HL-60 (cell line): ENCODE results near the gene SPRED3.
A peak's percentile ranks its signal among the peaks of the same experiment; 100 is the strongest.
"Not testable (repeated sequence)": the region's sequence is repeated elsewhere in the genome, so short reads cannot be mapped to it uniquely, and the experiment has no call there.

Source experiments
- DNase-seq, 2 experiments: peaks; one replicate each; pipeline ENCODE4 v3.0.0-alpha.2; 2010 to 2020; ENCODE audit warnings: low read depth in 1 of 2, low spot score in 1 of 2
- H3K27ac ChIP-seq: fragments of 250-450 bp; sonication (Bioruptor Pico); replicated peaks from 2 replicates; pipeline ENCODE4 v1.5.1; 2020; ENCODE audit warnings: mild to moderate bottlenecking, moderate library complexity
- H3K27me3 ChIP-seq: fragments of 250-450 bp; sonication (Bioruptor Pico); 2 replicates; pipeline ENCODE4 v1.5.1; 2021; ENCODE audit warnings: mild to moderate bottlenecking, moderate library complexity; ENCODE audit not compliant: insufficient read depth, poor library complexity, severe bottlenecking
- H3K4me3 ChIP-seq: replicated peaks from 2 replicates; pipeline ENCODE4 v1.5.1; 2011; ENCODE audit warnings: mild to moderate bottlenecking, control low read depth, low read length; ENCODE audit not compliant: insufficient read depth
- CTCF ChIP-seq: IDR thresholded peaks from one replicate; pipeline ENCODE4 v1.5.1; 2011; ENCODE audit warnings: low read length, control low read depth, inconsistent platforms; ENCODE audit not compliant: insufficient read depth
- GABPA ChIP-seq: IDR thresholded peaks from 2 replicates; pipeline ENCODE4 v1.6.1; 2012; ENCODE audit warnings: low read depth
- POLR2AphosphoS5 ChIP-seq: IDR thresholded peaks from 2 replicates; pipeline ENCODE4 v1.6.1; 2012; ENCODE audit warnings: low read depth
- SPI1 ChIP-seq: IDR thresholded peaks from 2 replicates; pipeline ENCODE4 v1.6.1; 2012; ENCODE audit warnings: low read depth, mild to moderate bottlenecking, borderline replicate concordance
- TF ChIP-seq, protein P1 (sequence below): IDR thresholded peaks from 2 replicates; pipeline ENCODE4 v1.6.1; 2012; ENCODE audit warnings: low read depth; ENCODE audit not compliant: insufficient replicate concordance

Gene SPRED3

GRCh38 chr19:38422438-38422837, 33.9 kb downstream of the SPRED3 start:
- no peaks in the 10 kb centered on the region for H3K27me3 ChIP-seq
- DNase-seq: no peak
- H3K27ac ChIP-seq: no peak overlapping the region
- TF ChIP-seq, protein P1, sequence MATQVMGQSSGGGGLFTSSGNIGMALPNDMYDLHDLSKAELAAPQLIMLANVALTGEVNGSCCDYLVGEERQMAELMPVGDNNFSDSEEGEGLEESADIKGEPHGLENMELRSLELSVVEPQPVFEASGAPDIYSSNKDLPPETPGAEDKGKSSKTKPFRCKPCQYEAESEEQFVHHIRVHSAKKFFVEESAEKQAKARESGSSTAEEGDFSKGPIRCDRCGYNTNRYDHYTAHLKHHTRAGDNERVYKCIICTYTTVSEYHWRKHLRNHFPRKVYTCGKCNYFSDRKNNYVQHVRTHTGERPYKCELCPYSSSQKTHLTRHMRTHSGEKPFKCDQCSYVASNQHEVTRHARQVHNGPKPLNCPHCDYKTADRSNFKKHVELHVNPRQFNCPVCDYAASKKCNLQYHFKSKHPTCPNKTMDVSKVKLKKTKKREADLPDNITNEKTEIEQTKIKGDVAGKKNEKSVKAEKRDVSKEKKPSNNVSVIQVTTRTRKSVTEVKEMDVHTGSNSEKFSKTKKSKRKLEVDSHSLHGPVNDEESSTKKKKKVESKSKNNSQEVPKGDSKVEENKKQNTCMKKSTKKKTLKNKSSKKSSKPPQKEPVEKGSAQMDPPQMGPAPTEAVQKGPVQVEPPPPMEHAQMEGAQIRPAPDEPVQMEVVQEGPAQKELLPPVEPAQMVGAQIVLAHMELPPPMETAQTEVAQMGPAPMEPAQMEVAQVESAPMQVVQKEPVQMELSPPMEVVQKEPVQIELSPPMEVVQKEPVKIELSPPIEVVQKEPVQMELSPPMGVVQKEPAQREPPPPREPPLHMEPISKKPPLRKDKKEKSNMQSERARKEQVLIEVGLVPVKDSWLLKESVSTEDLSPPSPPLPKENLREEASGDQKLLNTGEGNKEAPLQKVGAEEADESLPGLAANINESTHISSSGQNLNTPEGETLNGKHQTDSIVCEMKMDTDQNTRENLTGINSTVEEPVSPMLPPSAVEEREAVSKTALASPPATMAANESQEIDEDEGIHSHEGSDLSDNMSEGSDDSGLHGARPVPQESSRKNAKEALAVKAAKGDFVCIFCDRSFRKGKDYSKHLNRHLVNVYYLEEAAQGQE: no peak
- TF ChIP-seq SPI1 (no peak), CTCF (no peak), POLR2AphosphoS5 (no peak), GABPA (no peak)
- no peak overlapping the region for H3K4me3 ChIP-seq

- no peak for TF ChIP-seq POLR2AphosphoS5
- no peak for TF ChIP-seq CTCF
- TF ChIP-seq GABPA: no peak
- TF ChIP-seq SPI1: no peak
- TF ChIP-seq, protein P1: no peak
- H3K27ac ChIP-seq: no peak overlapping the region
- no peak overlapping the region for H3K4me3 ChIP-seq
These were observed 35.8 kb downstream of the SPRED3 start for GRCh38 chr19:38424272-38424671.

GRCh38 chr19:38425222-38425809, 36.8 kb downstream of the SPRED3 start:
- H3K27me3 ChIP-seq: no peaks in the 10 kb centered on the region
- DNase-seq: no peak
- peak overlapping the region; percentile 42 for H3K4me3 ChIP-seq
- TF ChIP-seq POLR2AphosphoS5: no peak
- H3K27ac ChIP-seq: peak overlapping the region; percentile 64

More at GRCh38 chr19:38424272-38424671, 35.8 kb downstream of the SPRED3 start:
- H3K27me3 ChIP-seq: no peaks in the 10 kb centered on the region
- no peak for DNase-seq

DNA sequence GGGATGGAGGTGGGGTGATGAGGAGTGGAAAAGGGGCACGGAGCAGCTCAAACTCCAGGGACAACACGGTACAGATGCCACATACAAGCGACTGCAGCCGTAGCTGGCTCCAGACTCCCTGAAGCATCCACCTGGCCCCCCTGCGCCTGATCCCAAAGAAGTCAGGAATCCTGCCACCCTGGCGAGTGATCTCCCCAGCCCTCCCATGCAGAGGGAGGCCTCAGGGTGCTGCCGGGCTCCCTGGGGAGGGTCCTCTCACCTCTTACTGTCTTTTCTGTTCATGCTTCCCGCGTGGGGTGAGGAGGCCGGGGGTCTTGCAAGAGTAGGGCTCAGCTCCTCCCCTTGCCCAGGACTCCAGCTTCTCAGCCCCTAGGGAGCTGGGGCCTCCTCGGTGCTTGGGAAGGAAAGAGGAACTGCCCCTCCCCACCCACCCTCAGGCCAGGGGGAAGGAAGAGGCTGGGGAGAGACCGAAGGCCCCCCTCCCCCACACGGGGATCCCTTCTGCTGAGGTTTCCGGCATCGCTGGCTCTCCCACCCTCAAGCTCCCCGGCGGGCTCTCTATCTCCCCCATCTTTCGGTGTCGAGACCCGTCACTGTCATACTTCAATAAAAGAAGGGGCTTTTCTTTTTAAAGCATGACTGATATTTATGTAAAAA, 37.4 kb downstream of the SPRED3 start, which contains the start of gene RASGRP4:
Gene RASGRP4, minus strand, starts transcription at position 410 of the 657 bp plus-strand sequence. Its CDS starts 128 bp downstream, at position 282.
- TF ChIP-seq CTCF: no peak
- TF ChIP-seq SPI1: peak; percentile 94
- TF ChIP-seq, protein P1: no peak
- no peak for TF ChIP-seq GABPA
- no peak for TF ChIP-seq POLR2AphosphoS5
- Histone ChIP-seq H3K27ac (peak within 1 kb of the TSS; percentile 64), H3K4me3 (peak within 1 kb of the TSS; percentile 42), H3K27me3 (no peaks in the 10 kb centered on the region)
- DNase-seq: peak; percentile 78 to 87

DNA sequence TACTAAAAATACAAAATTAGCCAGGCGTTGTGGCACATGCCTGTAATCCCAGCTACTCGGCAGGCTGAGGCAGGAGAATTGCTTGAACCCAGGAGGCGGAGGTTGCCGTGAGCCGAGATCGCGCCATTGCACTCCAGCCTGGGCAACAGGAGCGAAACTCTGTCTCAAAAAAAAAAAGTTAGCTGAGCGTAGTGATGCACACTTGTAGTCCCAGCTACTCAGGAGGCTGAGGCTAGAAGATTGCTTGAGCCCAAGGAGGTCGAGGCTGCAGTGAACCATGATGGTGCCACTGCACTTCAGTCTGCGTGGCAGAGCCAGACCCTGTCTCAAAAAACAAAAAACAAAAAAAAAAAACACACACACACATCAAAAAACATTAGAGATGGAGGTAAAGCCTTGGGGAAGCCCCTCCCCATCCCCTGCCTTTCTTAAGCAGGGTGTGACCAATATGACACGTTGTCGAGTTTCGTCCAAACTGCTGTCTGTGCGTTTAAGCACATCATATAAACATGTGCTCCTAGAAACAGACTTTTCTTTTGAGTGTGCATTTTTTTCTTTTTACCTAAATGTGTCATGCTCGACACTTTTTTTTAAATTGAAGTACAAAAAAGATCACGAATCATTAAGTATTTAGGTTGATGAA, 38.7 kb downstream of the SPRED3 start:
- not testable (repeated sequence) for DNase-seq, H3K4me3 ChIP-seq, H3K27ac ChIP-seq, H3K27me3 ChIP-seq
